Endometrium (tissue), 2 donors: Measurements from ENCODE around the gene FAM200B.
"Not testable (repeated sequence)": the region's sequence is repeated elsewhere in the genome, so short reads cannot be mapped to it uniquely, and the experiment has no call there.

ENCODE experiments used
- FAIRE-seq: peaks from 2 replicates; lab custom pipeline; 2012; peaks lifted over from hg19 to GRCh38; lab: Jason Lieb, UNC
- donor health status: control.
- donor health status: control.

Gene FAM200B

DNA sequence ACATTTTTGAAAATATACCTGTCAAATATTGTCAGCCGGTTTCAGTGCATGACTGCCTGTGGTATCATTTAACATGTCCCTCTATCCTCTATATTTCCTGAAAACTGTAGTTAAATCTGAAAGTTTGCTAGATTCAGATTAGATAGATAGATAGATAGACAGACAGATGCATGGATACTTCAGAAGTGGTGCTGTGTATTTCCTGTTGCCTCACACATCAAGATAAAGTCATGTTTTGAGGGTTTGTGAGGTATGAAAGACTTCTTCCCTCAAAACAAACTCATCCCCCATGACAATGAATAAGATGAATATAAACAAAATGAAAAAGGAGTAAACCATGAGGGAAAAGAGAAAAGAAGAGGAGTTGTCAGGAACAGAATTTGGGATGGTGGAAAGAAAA is 15.2 kb downstream of the FAM200B start:
- FAIRE-seq, result no peak

DNA sequence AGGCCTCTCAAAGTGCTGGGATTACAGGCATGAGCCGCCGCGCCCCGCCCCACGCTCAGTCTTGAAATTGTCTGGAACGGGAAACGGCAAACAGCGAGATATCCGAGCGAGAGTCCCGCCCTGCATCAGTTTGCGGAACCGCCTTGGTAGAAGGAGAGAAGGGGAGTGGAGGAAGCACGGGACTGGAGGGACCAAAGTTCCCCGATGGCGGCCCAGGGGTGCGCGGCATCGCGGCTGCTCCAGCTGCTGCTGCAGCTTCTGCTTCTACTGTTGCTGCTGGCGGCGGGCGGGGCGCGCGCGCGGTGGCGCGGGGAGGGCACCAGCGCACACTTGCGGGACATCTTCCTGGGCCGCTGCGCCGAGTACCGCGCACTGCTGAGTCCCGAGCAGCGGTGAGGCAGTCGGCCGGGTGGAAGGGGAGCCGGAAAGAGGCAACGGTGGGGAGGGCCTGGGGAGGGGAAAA is 21.3 kb downstream of the FAM200B start, which contains the start of gene BST1:
TSS of gene BST1 (plus strand) at position 125 of the 463 bp plus-strand sequence. CDS start at position 205, 80 bp downstream.
- no peak for FAIRE-seq

DNA sequence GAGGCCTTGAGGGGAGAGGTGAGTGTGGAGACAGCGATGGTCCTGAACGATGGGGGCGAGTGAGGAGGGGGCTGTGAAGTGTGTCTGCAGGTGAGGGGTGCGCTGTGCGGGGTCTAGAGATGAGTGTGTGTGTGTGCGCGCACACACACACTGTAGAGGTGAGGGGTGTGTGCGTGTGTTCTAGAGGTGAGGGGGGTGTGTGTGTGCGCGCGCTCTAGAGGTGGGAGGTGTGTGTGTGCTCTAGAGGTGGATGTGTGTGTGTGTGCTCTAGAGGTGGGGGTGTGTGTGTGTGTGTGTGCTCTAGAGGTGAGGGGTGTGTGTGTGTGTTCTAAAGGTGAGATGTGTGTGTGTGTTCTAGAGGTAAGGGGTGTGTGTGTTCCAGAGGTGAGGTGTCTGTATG is 21.8 kb downstream of the FAM200B start:
- FAIRE-seq, result no peak

DNA sequence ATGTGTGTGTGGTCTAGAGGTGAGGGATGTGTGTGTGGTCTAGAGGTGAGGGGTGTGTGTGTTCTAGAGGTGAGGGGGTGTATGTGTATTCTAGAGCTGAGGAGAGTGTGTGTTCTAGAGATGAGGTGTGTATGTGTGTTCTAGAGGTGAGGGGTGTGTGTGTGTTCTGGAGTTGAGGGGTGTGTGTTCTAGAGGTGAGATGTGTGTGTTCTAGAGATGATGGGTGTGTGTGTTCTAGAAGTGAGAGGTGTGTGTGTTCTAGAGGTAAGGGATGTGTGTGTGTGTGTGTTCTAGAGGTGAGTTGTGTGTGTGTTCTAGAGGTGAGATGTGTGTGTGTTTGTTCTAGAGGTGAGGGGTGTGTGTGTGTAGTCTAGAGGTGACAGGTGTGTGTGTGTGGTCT is 22.5 kb downstream of the FAM200B start:
- no peak for FAIRE-seq

DNA sequence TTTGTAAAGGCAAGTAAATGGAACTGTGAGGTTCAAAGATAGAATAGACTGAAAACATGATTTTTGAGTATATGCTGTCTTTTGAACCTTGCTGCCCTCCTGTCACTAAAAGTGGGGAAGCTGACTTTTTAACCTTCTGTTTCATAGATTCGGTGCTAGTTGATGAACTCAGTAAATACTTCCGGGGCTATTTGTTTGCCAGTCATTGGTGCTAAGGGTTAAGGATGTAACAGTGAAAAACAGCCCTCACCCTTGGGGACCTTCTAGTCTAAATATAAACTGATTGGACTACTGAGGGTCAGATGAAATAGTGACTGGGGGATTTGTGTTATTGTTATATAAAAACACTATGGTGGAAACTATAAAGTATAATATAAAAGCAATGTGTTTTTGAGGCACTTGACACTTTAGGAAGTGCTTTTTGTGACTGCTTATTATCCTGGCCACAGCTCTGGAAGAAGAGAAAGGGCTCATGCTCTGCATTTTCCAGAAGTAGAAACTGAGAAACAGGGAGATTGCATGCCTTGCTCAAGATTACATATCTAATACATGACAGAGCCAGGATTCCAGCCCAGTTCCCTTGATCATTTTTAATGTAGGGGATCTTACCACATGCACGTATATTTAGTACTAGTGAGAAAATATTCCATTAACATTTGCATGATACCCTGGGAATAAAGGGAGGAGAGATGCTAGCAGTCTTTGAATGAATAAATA is 25.2 kb downstream of the FAM200B start:
- no peak for FAIRE-seq

DNA sequence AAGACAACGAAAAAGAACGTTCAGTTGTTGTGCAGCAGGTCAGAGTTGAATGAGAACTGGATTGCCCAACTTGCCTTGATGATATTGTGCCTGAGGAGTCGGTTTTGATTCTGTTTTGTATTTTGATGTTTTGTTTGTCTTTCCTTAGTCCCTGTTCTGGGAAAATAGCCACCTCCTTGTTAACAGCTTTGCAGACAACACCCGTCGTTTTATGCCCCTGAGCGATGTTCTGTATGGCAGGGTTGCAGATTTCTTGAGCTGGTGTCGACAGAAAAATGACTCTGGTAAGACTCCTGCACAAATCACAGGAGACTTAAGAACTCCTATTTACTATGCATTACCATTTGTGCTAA is 25.7 kb downstream of the FAM200B start:
- no peak for FAIRE-seq

DNA sequence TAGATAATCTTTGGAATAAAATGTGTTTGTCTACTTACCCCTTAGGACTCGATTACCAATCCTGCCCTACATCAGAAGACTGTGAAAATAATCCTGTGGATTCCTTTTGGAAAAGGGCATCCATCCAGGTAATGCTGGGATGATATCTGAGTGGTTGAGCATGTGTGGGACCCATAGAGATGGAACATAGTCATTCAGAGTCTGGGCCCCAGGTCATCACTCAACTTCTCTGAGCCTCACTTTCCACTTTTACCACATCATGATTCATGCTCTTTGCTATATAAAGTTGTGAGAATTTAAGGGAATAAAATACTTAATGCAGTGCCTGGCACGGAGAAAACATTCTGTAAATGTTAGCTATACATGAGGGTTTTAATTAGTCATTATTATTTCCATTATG is 30.1 kb downstream of the FAM200B start:
- FAIRE-seq, result no peak

DNA sequence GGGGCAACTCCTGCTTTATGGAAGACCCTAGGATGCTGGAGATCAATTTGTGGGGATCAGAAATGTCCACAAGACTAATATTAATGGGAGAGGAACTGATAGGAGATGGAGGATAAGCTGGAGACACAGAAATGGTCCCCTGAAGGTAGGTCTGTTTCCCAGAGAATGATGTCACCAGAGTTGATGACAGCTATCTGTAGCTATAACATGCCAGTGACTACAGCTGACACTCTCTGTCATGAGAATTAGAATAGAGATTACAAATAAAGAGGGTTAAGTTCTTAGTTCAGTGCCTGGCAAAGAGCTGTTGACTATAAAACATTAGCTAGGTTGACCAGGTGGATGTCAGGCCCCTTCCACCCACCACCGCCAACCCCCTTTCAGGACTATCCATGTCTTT is 30.6 kb downstream of the FAM200B start:
- FAIRE-seq, result no peak

DNA sequence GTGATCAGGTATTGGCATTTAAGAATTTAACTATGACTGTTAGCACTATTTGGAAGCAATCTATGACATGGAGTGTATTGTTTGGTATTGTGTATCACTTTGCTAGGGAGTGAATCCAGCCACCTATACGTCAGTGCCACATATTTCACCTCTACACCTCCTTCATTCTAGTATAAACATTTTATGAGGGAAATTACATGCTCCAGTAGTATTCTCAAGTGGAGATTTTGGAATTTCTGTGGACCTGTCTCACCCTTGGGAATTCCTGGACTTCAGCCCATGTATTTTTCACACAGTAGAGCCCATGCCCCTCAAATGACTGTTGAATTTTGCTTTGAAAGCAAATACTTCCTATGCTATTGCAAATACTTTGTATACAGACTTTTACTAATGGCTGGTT is 32.5 kb downstream of the FAM200B start:
- no peak for FAIRE-seq

DNA sequence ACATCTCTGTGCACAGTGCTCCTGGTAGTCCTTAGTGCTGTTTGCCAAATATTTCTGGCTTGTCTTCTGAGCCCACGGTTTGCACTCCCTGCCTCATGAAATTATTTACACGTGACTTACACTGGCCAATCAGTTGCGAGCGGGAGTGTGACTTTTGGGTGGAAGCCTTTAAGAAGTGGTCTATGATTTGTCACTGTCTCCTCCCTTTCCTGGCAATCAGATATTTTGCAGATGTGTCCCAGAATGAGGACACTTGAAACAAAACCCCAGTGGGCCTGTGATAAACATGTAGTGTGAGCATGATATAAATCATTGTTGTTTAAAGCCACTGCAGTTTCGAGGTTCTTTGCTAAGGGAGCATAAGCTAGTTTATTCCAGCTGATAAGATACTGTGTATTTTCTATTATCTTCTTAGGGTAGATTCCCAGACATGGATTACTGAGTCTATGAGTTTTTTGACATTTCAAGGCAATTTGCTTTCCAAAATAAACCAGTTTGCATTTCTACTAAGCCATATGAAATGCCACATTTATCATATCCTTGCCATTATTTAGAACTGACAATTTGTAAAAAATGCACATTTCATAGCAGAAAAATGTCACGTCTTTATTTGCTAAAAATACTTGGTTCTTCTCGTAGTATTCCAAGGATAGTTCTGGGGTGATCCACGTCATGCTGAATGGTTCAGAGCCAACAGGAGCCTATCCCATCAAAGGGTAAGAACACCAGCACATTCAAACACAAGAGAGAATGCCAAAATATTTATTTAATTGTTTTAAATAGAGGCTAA is 33.2 kb downstream of the FAM200B start:
- peak; percentile 61 for FAIRE-seq

DNA sequence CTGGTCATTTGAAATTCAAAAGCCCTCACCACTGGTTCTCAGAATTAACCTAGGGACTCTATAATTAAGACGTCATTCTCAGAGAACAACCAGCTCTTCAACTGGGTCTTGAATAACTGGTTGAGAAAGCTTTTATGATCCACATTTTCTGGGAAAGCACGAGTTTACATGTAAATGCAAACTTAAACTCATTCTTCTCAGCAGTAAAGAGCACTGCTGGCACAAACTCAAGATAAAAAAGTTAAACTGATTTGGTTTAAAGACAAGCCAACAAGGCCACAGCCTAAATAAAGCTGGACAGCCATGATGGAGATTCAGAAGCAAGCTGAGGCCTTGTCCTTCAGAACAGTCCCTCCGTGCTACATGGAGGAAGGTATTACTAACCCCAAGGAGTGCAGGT is 34.5 kb downstream of the FAM200B start:
- no peak for FAIRE-seq

DNA sequence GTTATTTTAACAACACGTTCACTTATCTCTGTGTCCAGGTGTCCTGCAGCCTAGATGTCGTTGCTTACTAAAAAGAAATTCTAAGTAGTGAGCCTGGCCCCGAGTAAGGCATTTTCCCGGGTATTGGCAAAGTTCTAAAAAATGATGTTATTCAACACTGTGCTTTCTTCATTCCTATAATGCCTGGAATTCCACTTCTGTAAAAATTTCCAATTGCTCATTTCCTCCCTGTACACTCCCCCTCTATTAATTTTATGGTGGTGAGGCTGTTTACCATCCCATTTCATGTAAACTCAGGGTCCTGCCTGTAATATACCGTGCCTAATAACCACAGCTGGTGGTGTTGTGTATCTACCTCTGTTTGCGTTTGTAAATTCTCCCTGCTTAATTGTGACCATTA is 35.5 kb downstream of the FAM200B start:
- no peak for FAIRE-seq

DNA sequence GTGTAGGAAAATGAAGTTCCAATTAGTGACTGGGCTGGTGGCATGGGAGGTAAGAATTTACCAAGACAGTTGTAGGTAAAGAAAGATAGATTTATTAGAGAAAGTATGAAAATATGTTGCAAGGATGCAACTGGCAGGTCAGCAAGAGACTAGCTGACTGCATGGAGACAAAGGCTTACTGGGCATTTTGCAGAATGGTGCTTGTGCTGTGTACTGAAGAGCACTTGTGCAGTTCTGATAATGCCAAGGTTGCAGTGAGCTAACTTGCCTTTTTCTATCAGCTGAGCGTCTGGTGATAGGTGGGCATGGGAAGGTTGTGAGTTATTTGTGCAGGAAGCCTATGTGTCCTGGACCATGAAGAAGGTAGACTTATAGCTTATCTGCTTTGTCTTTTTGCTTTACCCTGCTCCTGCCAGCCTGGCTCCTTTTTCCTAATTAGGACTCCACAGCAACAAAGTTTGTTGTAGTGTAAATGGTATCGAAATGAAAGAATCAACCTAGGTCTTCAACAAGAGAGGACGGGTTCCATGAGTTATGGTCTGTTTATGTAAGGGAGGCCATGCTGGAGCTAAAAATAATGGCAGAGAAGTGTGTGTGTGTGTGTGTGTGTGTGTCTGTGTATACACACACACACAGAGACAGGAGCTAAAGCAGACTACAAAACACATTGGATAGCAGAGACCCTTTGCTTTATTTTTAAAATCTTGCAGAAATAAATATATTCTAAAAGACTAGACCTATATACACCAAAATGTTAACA is 36.2 kb downstream of the FAM200B start:
- FAIRE-seq, result no peak

DNA sequence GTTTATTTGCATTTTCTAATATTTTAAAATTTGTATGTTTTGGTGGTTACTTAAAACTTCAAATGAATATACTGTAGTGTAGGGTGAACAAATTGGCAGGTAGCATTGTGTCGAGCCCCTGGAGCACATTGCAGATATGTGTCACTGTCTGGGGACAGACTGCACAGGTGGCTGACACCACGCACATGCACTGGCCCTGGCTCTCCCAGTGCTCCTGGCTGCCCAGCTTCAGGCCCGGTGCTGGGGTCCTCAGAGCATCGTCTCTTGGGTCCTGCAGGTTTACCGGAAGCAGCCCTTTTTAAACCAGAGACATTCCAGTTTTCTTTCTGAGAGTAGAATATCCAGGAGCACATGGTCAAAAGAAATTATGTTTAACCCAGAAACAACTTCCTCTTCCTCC is 36.8 kb downstream of the FAM200B start:
- no peak for FAIRE-seq

DNA sequence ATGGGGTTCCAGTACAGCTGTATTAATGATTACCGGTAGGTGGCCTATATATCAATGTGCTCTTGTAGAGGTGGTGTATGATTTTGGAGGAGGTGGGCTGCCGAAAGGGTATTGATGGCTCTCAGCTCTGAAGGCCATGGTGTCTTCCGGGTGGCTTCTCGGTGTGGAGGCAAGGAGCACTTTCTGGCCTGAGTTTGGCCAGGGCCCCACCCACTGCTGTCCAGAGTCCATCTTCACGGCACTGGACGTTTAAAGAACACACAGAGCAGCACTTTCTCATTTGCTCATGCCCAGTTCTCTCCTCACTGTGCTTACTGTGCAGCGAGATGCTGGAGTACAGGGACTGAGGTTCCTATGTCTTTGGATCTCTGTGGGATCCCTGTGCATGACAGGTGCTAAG is 37.3 kb downstream of the FAM200B start:
- no peak for FAIRE-seq

DNA sequence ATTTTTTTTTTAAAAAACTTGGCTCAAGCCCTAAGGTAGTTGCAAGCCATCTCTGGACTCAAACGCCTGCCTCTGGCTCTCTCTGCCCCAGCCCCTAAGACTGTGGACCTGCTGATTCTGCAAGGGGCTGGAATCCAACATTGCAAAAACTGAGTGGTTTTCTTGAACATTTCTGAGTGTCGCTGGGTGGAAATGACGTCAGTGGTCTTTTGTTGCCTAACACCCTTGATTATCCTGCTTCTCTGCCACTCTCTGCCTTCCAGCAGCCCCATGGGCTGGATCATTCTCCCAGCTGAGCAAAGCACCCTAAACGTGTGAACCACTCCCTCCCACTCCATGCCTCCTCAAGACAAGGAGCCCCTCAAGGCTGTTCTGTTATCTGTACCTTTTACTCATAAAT is 37.9 kb downstream of the FAM200B start:
- no peak for FAIRE-seq

DNA sequence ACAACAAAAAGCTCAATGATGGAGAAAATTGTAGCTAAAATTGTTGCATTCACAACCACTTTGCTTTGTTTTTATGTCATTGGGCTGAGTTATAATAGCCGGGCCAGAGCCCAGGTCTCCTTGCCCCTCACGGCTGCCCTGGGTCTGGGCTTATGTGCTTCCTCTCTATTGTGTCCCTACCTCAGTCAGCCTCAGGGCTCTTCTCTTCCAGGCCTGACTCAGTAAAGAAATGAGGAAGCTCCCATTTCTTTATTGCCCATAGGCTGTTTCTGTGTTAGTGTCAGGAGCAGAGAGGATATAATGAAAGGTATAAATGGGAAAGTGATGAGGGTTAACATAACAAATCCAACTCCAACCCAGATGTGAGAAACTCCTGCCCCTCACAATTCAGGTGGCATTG is 39.2 kb downstream of the FAM200B start:
- no peak for FAIRE-seq

DNA sequence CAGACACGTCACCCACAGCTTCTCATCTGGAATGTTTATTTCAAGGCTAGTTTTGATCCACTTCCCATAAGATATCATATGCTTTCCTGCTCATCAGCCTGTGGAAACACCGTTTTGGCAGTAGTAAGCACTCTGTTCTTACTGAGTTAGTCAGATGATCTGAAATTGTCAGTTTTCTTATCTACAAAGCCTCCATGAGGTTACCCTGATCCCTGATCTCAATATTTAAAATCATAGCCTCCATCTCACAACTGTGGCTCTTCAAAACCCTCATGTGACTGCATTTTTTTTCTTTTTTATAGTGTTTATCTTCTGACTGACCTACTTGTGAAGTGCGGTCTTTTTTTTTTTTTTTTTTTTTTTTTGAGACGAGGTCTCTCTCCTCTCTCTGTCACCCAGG is 44.0 kb downstream of the FAM200B start:
- FAIRE-seq, result peak; percentile 72

DNA sequence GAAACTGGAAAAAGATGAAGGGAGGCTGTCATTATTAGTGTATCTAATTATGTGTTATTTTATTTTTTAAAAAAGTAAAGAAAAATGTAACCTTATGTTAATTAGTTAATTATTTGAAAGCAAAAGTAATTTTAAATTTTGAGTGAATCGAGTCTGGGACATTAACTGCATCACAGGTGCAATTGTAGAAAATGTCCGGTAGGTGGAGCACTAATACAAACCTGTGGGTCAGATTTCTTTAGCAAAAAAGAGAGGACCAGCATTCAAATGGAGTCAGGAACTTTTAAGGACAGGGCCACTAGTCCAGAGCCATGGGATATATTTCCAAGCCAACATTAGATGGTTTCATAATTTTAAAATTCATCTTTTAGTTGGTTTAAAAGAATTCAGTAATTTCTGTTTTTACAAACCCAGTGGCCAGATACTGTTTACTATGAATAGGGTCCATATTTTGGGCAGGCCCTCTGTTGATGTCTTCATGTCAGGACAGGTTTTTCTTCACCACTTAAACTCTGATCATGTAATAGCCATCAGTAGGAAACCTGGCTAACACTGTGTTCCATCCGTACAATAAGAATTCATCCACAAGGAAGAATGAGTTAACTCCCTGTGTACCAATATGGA is 48.4 kb downstream of the FAM200B start:
- peak; percentile 98 for FAIRE-seq

DNA sequence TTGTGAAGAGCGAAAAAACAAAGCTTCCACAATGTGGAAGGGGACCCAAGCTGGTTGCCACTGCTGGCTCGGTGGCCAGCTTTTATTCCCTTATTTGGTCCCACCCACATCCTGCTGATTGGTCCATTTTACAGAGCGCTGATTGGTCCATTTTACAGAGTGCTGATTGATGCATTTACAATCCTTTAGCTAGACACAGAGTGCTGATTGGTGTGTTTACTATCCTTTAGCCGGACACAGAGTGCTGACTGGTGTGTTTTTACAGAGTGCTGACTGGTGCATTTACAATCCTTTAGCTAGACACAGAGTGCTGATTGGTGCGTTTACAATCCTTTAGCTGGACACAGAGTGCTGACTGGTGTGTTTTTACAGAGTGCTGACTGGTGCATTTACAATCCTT is 51.4 kb downstream of the FAM200B start:
- FAIRE-seq, result not testable (repeated sequence)

DNA sequence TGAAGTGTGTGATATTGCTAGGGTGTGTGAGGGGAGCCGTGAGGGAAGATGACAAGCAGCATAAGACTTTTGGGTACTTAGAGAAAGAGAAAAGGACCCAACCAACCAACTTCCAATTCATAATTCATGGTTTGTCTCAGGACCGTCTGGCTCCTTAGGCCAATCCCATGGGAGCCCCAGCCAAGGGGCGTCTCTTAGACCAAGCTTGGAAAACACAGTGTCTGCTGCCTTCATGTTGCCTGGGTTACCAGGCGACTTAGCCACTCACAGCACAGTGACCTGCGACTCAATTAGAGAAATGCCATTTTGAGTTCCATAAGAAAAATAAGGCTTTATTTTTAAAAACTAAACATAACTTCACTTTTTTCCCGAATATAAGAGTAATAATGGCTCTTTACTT is 53.9 kb downstream of the FAM200B start:
- FAIRE-seq, result no peak

DNA sequence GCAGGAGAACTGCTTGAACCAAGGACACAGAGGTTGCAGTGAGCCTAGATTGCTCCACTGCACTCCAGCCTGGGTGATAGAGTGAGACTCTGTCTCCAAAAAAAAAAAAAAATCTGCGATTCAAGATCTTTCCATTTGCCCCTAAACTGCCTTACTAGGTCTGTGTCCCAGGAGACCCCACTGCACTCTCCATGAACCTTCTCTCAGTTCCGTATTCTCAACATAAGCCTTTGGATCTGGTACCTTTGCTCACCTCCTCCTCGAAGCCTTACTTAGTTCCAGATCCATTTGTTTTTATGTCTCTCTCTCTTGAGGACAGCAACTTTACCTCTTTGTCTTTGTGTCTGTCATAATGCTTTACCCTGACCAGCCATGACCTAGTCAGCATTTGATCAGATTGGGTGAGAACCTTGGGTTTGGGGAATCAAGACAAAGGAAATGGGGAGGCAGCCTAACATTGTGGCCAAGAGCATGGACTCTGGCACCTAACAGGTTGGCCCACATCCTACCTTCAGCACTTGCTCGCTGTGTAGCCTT is 55.0 kb downstream of the FAM200B start:
- no peak for FAIRE-seq
